K562 (cell line): ENCODE data around the gene TMLHE.
"Not testable (repeated sequence)": the region's sequence is repeated elsewhere in the genome, so short reads cannot be mapped to it uniquely, and the experiment has no call there.

Experiments
- CBFA2T2 ChIP-seq: fragments of 450-650 bp; conservative IDR thresholded peaks from 2 replicates; pipeline ENCODE4 v1.6.1; 2017; ENCODE audit warnings: mild to moderate bottlenecking
- CTCF ChIP-seq, 3 experiments: IDR thresholded peaks in 2 of 3; conservative IDR thresholded peaks in 1 of 3; 2 replicates each; pipeline ENCODE4 v1.5.1; 2011 to 2012; ENCODE audit warnings: low read length in 3 of 3, mild to moderate bottlenecking in 3 of 3, control low read depth in 2 of 3, improper control_type of control experiment in 1 of 3, inconsistent platforms in 1 of 3, low read depth in 1 of 3, mixed read lengths in 1 of 3, moderate library complexity in 1 of 3; ENCODE audit not compliant: insufficient read depth in 2 of 3
- ESRRB ChIP-seq: fragments of 250-450 bp; sonication (Bioruptor Pico); IDR thresholded peaks from 2 replicates; pipeline ENCODE4 v1.5.0; 2020; ENCODE audit warnings: mild to moderate bottlenecking, moderate library complexity, borderline replicate concordance
- MBD2 ChIP-seq: sonication (generic); IDR thresholded peaks from 2 replicates; pipeline ENCODE4 v1.6.1; 2016; ENCODE audit warnings: low read depth, borderline replicate concordance
- POLR2A ChIP-seq: fragments of 450-650 bp; conservative IDR thresholded peaks from 2 replicates; pipeline ENCODE4 v1.6.1; 2016
- SMARCA4 ChIP-seq: fragments of 450-650 bp; IDR thresholded peaks from 2 replicates; pipeline ENCODE4 v1.6.1; 2016
- ZBTB49 ChIP-seq: sonication (generic); formaldehyde crosslinking; IDR thresholded peaks from 2 replicates; pipeline ENCODE4 v1.8.0; 2022; ENCODE audit warnings: missing genetic modification reagents, mild to moderate bottlenecking, borderline replicate concordance
- ZFP36 ChIP-seq: fragments of 150-350 bp; IDR thresholded peaks from 2 replicates; pipeline ENCODE4 v1.6.1; 2018; ENCODE audit warnings: low read length, low read depth; ENCODE audit not compliant: partially characterized antibody
- ZNF224 ChIP-seq: sonication (generic); formaldehyde crosslinking; IDR thresholded peaks from 2 replicates; pipeline ENCODE4 v1.8.0; 2022; ENCODE audit warnings: mild to moderate bottlenecking, missing genetic modification reagents
- ZZZ3 ChIP-seq: fragments of 450-650 bp; IDR thresholded peaks from 2 replicates; pipeline ENCODE4 v1.6.1; 2016; ENCODE audit warnings: antibody characterized with exemption, mild to moderate bottlenecking, moderate library complexity
- TF ChIP-seq, protein P1 (sequence below): sonication (generic); formaldehyde crosslinking; IDR thresholded peaks from 2 replicates; pipeline ENCODE4 v1.9.0; 2022; ENCODE audit warnings: mild to moderate bottlenecking, missing genetic modification reagents
- TF ChIP-seq, protein P2 (sequence below): fragments of 250-450 bp; sonication (Bioruptor Pico); IDR thresholded peaks from 2 replicates; pipeline ENCODE4 v1.8.0; 2021; ENCODE audit warnings: borderline replicate concordance, mild to moderate bottlenecking, moderate library complexity; ENCODE audit not compliant: poor library complexity, severe bottlenecking

DNA sequence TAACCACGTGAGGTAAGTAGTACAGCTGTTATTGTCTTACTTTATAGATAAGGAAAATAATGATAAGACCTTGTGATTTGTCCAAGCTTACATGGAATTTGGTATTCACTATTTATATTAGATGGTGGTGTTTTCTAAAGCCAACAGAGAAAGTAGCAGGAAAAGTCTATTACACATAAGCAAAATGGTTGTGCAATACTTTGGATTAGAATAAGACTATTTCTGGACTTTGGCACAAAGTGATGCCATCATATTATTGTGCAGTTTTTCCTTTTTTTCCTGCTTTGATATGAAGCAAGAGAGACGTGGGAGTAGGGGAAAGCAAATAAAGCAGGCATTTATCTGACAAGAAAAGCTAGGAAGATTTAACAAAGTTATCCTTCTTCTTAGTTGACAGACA lies 117.6 kb downstream of the TMLHE start:
- TF ChIP-seq, protein P1, sequence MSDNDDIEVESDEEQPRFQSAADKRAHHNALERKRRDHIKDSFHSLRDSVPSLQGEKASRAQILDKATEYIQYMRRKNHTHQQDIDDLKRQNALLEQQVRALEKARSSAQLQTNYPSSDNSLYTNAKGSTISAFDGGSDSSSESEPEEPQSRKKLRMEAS (CRISPR knock-in tag): not testable (repeated sequence)
- not testable (repeated sequence) for TF ChIP-seq POLR2A; ZFP36; SMARCA4; ZZZ3; ESRRB (CRISPR knock-in tag); ZNF224 (CRISPR knock-in tag); CTCF (IDR thresholded peaks at IDR 0.05 in 2 of 3, conservative IDR thresholded peaks at IDR 0.05 in 1 of 3; ENCODE audit: insufficient read depth in 2 of 3, low read depth in 1 of 3, low read length in 3 of 3); ZBTB49 (CRISPR knock-in tag); MBD2; CBFA2T2
- TF ChIP-seq, protein P2, sequence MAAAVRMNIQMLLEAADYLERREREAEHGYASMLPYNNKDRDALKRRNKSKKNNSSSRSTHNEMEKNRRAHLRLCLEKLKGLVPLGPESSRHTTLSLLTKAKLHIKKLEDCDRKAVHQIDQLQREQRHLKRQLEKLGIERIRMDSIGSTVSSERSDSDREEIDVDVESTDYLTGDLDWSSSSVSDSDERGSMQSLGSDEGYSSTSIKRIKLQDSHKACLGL (CRISPR knock-in tag): not testable (repeated sequence)
